Astrocyte (in vitro differentiated cells and primary cell): ENCODE data around the gene SPATA9.

Experiments used
- CTCF ChIP-seq: IDR thresholded peaks from 2 replicates; pipeline ENCODE4 v1.5.1; 2011; ENCODE audit warnings: low read depth, mild to moderate bottlenecking, inconsistent platforms, low read length, moderate library complexity; ENCODE audit not compliant: insufficient read depth
- EZH2 ChIP-seq: IDR thresholded peaks from 2 replicates; pipeline ENCODE4 v1.6.1; 2012; ENCODE audit warnings: mild to moderate bottlenecking, low read length, inconsistent platforms; ENCODE audit not compliant: insufficient read depth

GRCh38 chr5:95684361-95684760 is 1.6 kb upstream of the SPATA9 start:
- TF ChIP-seq EZH2, result no peak
- TF ChIP-seq CTCF, result no peak
